Karpas-422 (cell line): ENCODE results near the gene KCNG1. TPM values are rescaled to one million over a fixed set of nuclear protein-coding genes. Genes with fewer than 3 reads are reported as not detected.

Source experiments
- DNase-seq: peaks from one replicate; pipeline ENCODE4 v3.0.0-alpha.2; 2015
- H2AFZ ChIP-seq: fragments of 200-600 bp; sonication (generic); 2 replicates; pipeline ENCODE4 v1.6.1; 2014; ENCODE audit warnings: antibody characterized with exemption, low read length, mixed read lengths
- H3K27ac ChIP-seq: fragments of 200-600 bp; sonication (generic); 2 replicates; pipeline ENCODE4 v1.5.1; 2014; ENCODE audit warnings: mild to moderate bottlenecking, low read length, moderate library complexity
- H3K27me3 ChIP-seq: fragments of 200-600 bp; sonication (generic); 2 replicates; pipeline ENCODE4 v1.6.1; 2014; ENCODE audit warnings: low read length, mixed read lengths
- H3K36me3 ChIP-seq: fragments of 200-600 bp; sonication (generic); 2 replicates; pipeline ENCODE4 v1.6.1; 2014; ENCODE audit warnings: low read length, mixed read lengths; ENCODE audit not compliant: insufficient read depth
- H3K4me1 ChIP-seq: fragments of 200-600 bp; sonication (generic); 2 replicates; pipeline ENCODE4 v1.6.1; 2014; ENCODE audit warnings: mild to moderate bottlenecking, low read length, mixed read lengths
- H3K4me2 ChIP-seq: fragments of 200-600 bp; sonication (generic); 2 replicates; pipeline ENCODE4 v1.6.1; 2014; ENCODE audit warnings: low read length, low read depth, mild to moderate bottlenecking; ENCODE audit not compliant: poor library complexity, severe bottlenecking
- H3K4me3 ChIP-seq: fragments of 200-600 bp; sonication (generic); 2 replicates; pipeline ENCODE4 v1.5.1; 2014; ENCODE audit warnings: mild to moderate bottlenecking, antibody characterized with exemption, low read length, mixed read lengths
- H3K79me2 ChIP-seq: fragments of 200-600 bp; sonication (generic); 2 replicates; pipeline ENCODE4 v1.6.1; 2014; ENCODE audit warnings: mild to moderate bottlenecking, low read length, mixed read lengths
- H3K9ac ChIP-seq: fragments of 200-600 bp; sonication (generic); 2 replicates; pipeline ENCODE4 v1.6.0; 2014; ENCODE audit warnings: low read length
- H3K9me2 ChIP-seq: fragments of 200-600 bp; sonication (generic), shearing (Covaris generic); replicated peaks from 2 replicates; pipeline ENCODE4 v1.6.0; 2014; ENCODE audit warnings: mild to moderate bottlenecking, low read length, moderate library complexity; ENCODE audit not compliant: insufficient read depth
- H3K9me3 ChIP-seq: fragments of 300-700, 200-600 bp; sonication (generic); 2 replicates; pipeline ENCODE4 v1.6.1; 2014; ENCODE audit warnings: low read length, mixed read lengths
- H4K20me1 ChIP-seq: fragments of 200-600 bp; sonication (generic); 2 replicates; pipeline ENCODE4 v1.6.1; 2014; ENCODE audit warnings: mild to moderate bottlenecking, antibody characterized with exemption, low read length, low read depth; ENCODE audit not compliant: insufficient read depth
- total RNA-seq: library from RNA; depleted of rRNA; stranded (reverse); fragments of >200 nt; shearing (Covaris generic); gene quantifications from 2 replicates; pipeline ENCODE4 v1.2.3, GENCODE V29; 2014; ENCODE audit warnings: low replicate concordance

KCNG1 gene
- total RNA-seq, 1 experiment from 2014 or later, result not detected

GRCh38 chr20:51012357-51012756 lies 10.6 kb downstream of the KCNG1 start:
- H3K79me2 ChIP-seq, result no peaks in the 10 kb centered on the region
- no peak overlapping the region for H2AFZ ChIP-seq
- H3K9me2 ChIP-seq, result no peaks in the 10 kb centered on the region
- no peaks in the 10 kb centered on the region for H3K9me3 ChIP-seq
- no peak overlapping the region for H3K4me3 ChIP-seq
- no peak overlapping the region for H3K4me2 ChIP-seq
- no peak for DNase-seq
- H3K4me1 ChIP-seq, result no peaks in the 10 kb centered on the region
- no peaks in the 10 kb centered on the region for H3K36me3 ChIP-seq
- H4K20me1 ChIP-seq, result no peaks in the 10 kb centered on the region
- H3K9ac ChIP-seq, result no peak overlapping the region
- no peak overlapping the region for H3K27ac ChIP-seq
- H3K27me3 ChIP-seq, result no peaks in the 10 kb centered on the region

- no peaks in the 10 kb centered on the region for H3K27me3 ChIP-seq
- no peaks in the 10 kb centered on the region for H3K36me3 ChIP-seq
- no peaks in the 10 kb centered on the region for H3K9me2 ChIP-seq
- no peak overlapping the region for H3K9ac ChIP-seq
- H3K4me1 ChIP-seq, result no peaks in the 10 kb centered on the region
- H3K79me2 ChIP-seq, result no peaks in the 10 kb centered on the region
- no peak overlapping the region for H3K4me2 ChIP-seq
- H3K9me3 ChIP-seq, result no peaks in the 10 kb centered on the region
- no peak overlapping the region for H3K4me3 ChIP-seq
- H2AFZ ChIP-seq, result no peak overlapping the region
- no peaks in the 10 kb centered on the region for H4K20me1 ChIP-seq
- H3K27ac ChIP-seq, result no peak overlapping the region
- no peak for DNase-seq
Observed at GRCh38 chr20:51011479-51011878, 11.4 kb downstream of the KCNG1 start.

GRCh38 chr20:51010932-51011331 lies 12.0 kb downstream of the KCNG1 start:
- no peaks in the 10 kb centered on the region for H3K9me2 ChIP-seq

GRCh38 chr20:51010043-51010365 lies 12.9 kb downstream of the KCNG1 start:
- Histone ChIP-seq H3K4me2 (no peak overlapping the region), H3K9ac (no peak overlapping the region), H3K36me3 (no peaks in the 10 kb centered on the region), H3K9me2 (no peaks in the 10 kb centered on the region), H3K9me3 (no peaks in the 10 kb centered on the region), H3K27me3 (no peaks in the 10 kb centered on the region), H3K4me1 (no peaks in the 10 kb centered on the region), H3K79me2 (no peaks in the 10 kb centered on the region), H2AFZ (no peak overlapping the region), H3K4me3 (no peak overlapping the region), H4K20me1 (no peaks in the 10 kb centered on the region), H3K27ac (no peak overlapping the region)
- DNase-seq, result no peak

More at GRCh38 chr20:51010932-51011331, 12.0 kb downstream of the KCNG1 start:
- no peaks in the 10 kb centered on the region for H3K4me1 ChIP-seq
- no peak for DNase-seq
- H3K27me3 ChIP-seq, result no peaks in the 10 kb centered on the region
- H3K4me3 ChIP-seq, result no peak overlapping the region
- H3K79me2 ChIP-seq, result no peaks in the 10 kb centered on the region
- no peak overlapping the region for H3K27ac ChIP-seq
- H3K36me3 ChIP-seq, result no peaks in the 10 kb centered on the region
- no peak overlapping the region for H3K4me2 ChIP-seq
- H4K20me1 ChIP-seq, result no peaks in the 10 kb centered on the region
- no peaks in the 10 kb centered on the region for H3K9me3 ChIP-seq
- H3K9ac ChIP-seq, result no peak overlapping the region
- H2AFZ ChIP-seq, result no peak overlapping the region

GRCh38 chr20:51009303-51010042 lies 13.4 kb downstream of the KCNG1 start:
- Histone ChIP-seq H3K4me2 (no peak overlapping the region), H3K79me2 (no peaks in the 10 kb centered on the region), H2AFZ (no peak overlapping the region), H3K9me2 (no peaks in the 10 kb centered on the region), H3K9ac (no peak overlapping the region), H3K9me3 (no peaks in the 10 kb centered on the region), H3K27ac (no peak overlapping the region), H3K4me3 (no peak overlapping the region), H3K4me1 (no peaks in the 10 kb centered on the region), H3K27me3 (no peaks in the 10 kb centered on the region), H3K36me3 (no peaks in the 10 kb centered on the region), H4K20me1 (no peaks in the 10 kb centered on the region)
- DNase-seq, result no peak

GRCh38 chr20:51008718-51009117 lies 14.2 kb downstream of the KCNG1 start:
- DNase-seq, result no peak
- Histone ChIP-seq H3K9ac (no peak overlapping the region), H4K20me1 (no peaks in the 10 kb centered on the region), H3K4me2 (no peak overlapping the region), H3K4me1 (no peaks in the 10 kb centered on the region), H3K9me2 (no peaks in the 10 kb centered on the region), H3K9me3 (no peaks in the 10 kb centered on the region), H3K36me3 (no peaks in the 10 kb centered on the region), H3K4me3 (no peak overlapping the region), H3K27me3 (no peaks in the 10 kb centered on the region), H2AFZ (no peak overlapping the region), H3K79me2 (no peaks in the 10 kb centered on the region), H3K27ac (no peak overlapping the region)

GRCh38 chr20:51005214-51005613 lies 17.7 kb downstream of the KCNG1 start:
- no peaks in the 10 kb centered on the region for H3K9me3 ChIP-seq
- no peak overlapping the region for H3K27ac ChIP-seq
- no peaks in the 10 kb centered on the region for H3K27me3 ChIP-seq
- no peak overlapping the region for H2AFZ ChIP-seq
- H3K9ac ChIP-seq, result no peak overlapping the region
- no peaks in the 10 kb centered on the region for H4K20me1 ChIP-seq
- no peaks in the 10 kb centered on the region for H3K9me2 ChIP-seq
- DNase-seq, result no peak
- H3K4me3 ChIP-seq, result no peak overlapping the region
- no peaks in the 10 kb centered on the region for H3K79me2 ChIP-seq
- no peak overlapping the region for H3K4me2 ChIP-seq
- H3K36me3 ChIP-seq, result no peaks in the 10 kb centered on the region
- H3K4me1 ChIP-seq, result no peaks in the 10 kb centered on the region

GRCh38 chr20:51004781-51005180 lies 18.1 kb downstream of the KCNG1 start:
- no peaks in the 10 kb centered on the region for H3K9me2 ChIP-seq
- H4K20me1 ChIP-seq, result no peaks in the 10 kb centered on the region
- no peak overlapping the region for H3K4me2 ChIP-seq
- H3K4me3 ChIP-seq, result no peak overlapping the region
- no peaks in the 10 kb centered on the region for H3K36me3 ChIP-seq
- H2AFZ ChIP-seq, result no peak overlapping the region
- H3K9me3 ChIP-seq, result no peaks in the 10 kb centered on the region
- no peak overlapping the region for H3K27ac ChIP-seq
- H3K9ac ChIP-seq, result no peak overlapping the region
- DNase-seq, result no peak
- no peaks in the 10 kb centered on the region for H3K27me3 ChIP-seq
- no peaks in the 10 kb centered on the region for H3K4me1 ChIP-seq
- no peaks in the 10 kb centered on the region for H3K79me2 ChIP-seq
